Suprapubic skin (tissue), 4 donors: ENCODE results near the gene SYK.

Experiments used
- POLR2A ChIP-seq, 2 donors: fragments of 450-650 bp; IDR thresholded peaks; one replicate each; pipeline ENCODE4 v1.6.1; 2017; ENCODE audit warnings: antibody characterized with exemption in 2 of 2, mild to moderate bottlenecking in 2 of 2, moderate library complexity in 2 of 2
- POLR2AphosphoS5 ChIP-seq, 3 donors: sonication (generic); formaldehyde crosslinking; IDR thresholded peaks; one replicate each; pipeline ENCODE4 v1.6.1; 2017; ENCODE audit warnings: antibody characterized with exemption in 3 of 3
- TF ChIP-seq, protein P1 (sequence below), 2 donors: fragments of 200-600 bp in 1 of 2; fragments of 450-650 bp in 1 of 2; sonication (generic) in 1 of 2; IDR thresholded peaks; one replicate each; pipeline ENCODE4 v1.5.1; 2016 to 2019; ENCODE audit warnings: antibody characterized with exemption in 2 of 2, mild to moderate bottlenecking in 1 of 2, moderate library complexity in 1 of 2

GRCh38 chr9:90888941-90889340 is 87.3 kb downstream of the SYK start:
- TF ChIP-seq, protein P1, sequence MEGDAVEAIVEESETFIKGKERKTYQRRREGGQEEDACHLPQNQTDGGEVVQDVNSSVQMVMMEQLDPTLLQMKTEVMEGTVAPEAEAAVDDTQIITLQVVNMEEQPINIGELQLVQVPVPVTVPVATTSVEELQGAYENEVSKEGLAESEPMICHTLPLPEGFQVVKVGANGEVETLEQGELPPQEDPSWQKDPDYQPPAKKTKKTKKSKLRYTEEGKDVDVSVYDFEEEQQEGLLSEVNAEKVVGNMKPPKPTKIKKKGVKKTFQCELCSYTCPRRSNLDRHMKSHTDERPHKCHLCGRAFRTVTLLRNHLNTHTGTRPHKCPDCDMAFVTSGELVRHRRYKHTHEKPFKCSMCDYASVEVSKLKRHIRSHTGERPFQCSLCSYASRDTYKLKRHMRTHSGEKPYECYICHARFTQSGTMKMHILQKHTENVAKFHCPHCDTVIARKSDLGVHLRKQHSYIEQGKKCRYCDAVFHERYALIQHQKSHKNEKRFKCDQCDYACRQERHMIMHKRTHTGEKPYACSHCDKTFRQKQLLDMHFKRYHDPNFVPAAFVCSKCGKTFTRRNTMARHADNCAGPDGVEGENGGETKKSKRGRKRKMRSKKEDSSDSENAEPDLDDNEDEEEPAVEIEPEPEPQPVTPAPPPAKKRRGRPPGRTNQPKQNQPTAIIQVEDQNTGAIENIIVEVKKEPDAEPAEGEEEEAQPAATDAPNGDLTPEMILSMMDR (IDR thresholded peaks at IDR 0.05), result no peak
- TF ChIP-seq POLR2AphosphoS5 (IDR thresholded peaks at IDR 0.05) (no peak), POLR2A (IDR thresholded peaks at IDR 0.05) (no peak)
